GM19023 (cell line): ENCODE results near the gene PRKG1.
"Not testable (repeated sequence)": the region's sequence is repeated elsewhere in the genome, so short reads cannot be mapped to it uniquely, and the experiment has no call there.

Experiments
- ATAC-seq: cut with Tn5 transposase; IDR thresholded peaks from one replicate; pipeline ENCODE4 v1.9.1; 2021; ENCODE audit warnings: mild to moderate bottlenecking, moderate library complexity; ENCODE audit not compliant: unreplicated experiment

PRKG1 gene

GRCh38 chr10:51685768-51686167 lies 611.5 kb downstream of the PRKG1 start:
- no peak for ATAC-seq

- no peak for ATAC-seq
These were observed 613.0 kb downstream of the PRKG1 start for GRCh38 chr10:51687296-51687695.

GRCh38 chr10:51688826-51689225 lies 614.5 kb downstream of the PRKG1 start:
- not testable (repeated sequence) for ATAC-seq

- ATAC-seq = no peak
These were observed 615.2 kb downstream of the PRKG1 start for GRCh38 chr10:51689536-51689935.

- no peak for ATAC-seq
These were observed 616.8 kb downstream of the PRKG1 start for GRCh38 chr10:51691135-51691534.

GRCh38 chr10:51694086-51694768 lies 619.9 kb downstream of the PRKG1 start:
- ATAC-seq = no peak

- no peak for ATAC-seq
These were observed 622.0 kb downstream of the PRKG1 start for GRCh38 chr10:51696251-51696650.

GRCh38 chr10:51698473-51699063 lies 624.3 kb downstream of the PRKG1 start:
- no peak for ATAC-seq

GRCh38 chr10:51699145-51699474 lies 624.8 kb downstream of the PRKG1 start:
- ATAC-seq = peak; percentile 42

- peak; percentile 93 for ATAC-seq
These were observed 625.4 kb downstream of the PRKG1 start, which contains the start of gene CSTF2T for GRCh38 chr10:51699475-51700227. Gene CSTF2T (minus strand): TSS chr10:51699595. CDS start chr10:51699549, 46 bp downstream.

GRCh38 chr10:51700228-51700817 lies 626.0 kb downstream of the PRKG1 start:
- ATAC-seq = no peak

GRCh38 chr10:51705774-51706173 lies 631.5 kb downstream of the PRKG1 start:
- ATAC-seq = no peak

- no peak for ATAC-seq
These were observed 631.9 kb downstream of the PRKG1 start for GRCh38 chr10:51706225-51706624.

- ATAC-seq = no peak
These were observed 633.1 kb downstream of the PRKG1 start for GRCh38 chr10:51707392-51707791.

- no peak for ATAC-seq
These were observed 633.6 kb downstream of the PRKG1 start for GRCh38 chr10:51707821-51708424.

- ATAC-seq = no peak
These were observed 634.3 kb downstream of the PRKG1 start for GRCh38 chr10:51708609-51709008.

- ATAC-seq = no peak
These were observed 635.2 kb downstream of the PRKG1 start for GRCh38 chr10:51709324-51709972.

- no peak for ATAC-seq
These were observed 637.2 kb downstream of the PRKG1 start for GRCh38 chr10:51711519-51711891.

- no peak for ATAC-seq
These were observed 642.7 kb downstream of the PRKG1 start for GRCh38 chr10:51716981-51717380.

- ATAC-seq = no peak
These were observed 644.6 kb downstream of the PRKG1 start for GRCh38 chr10:51718804-51719291.

- no peak for ATAC-seq
These were observed 649.8 kb downstream of the PRKG1 start for GRCh38 chr10:51724038-51724437.
